ENCODE results near the gene INVS.
"Not testable (repeated sequence)": the region's sequence is repeated elsewhere in the genome, so short reads cannot be mapped to it uniquely, and the experiment has no call there.

INVS gene

DNA sequence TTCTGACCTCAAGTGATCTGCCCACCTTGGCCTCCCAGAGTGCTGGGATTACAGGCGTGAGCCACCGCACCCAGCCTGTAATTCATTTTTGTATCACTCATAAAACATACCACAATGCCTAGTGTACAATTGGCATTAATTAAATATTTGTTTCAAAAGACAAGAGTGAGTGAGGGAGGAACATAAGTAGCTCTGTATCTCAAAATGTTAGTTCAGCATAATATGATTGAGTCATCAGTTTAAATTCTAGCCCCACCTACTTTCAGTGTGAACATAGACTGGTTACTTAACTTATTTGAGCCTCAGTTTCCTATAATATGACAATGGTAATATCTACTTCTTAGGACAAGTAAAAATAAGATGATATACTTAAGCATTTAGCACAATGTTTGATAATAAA lies 26.9 kb downstream of the INVS start:
- H3K4me3 ChIP-seq (ENCODE audit: extremely low read depth, insufficient read depth, low read length, poor library complexity, severe bottlenecking), result no peak overlapping the region
- H3K4me1 ChIP-seq (ENCODE audit: control insufficient read depth, insufficient read depth, low read length, poor library complexity, severe bottlenecking), result peaks cover 7% of the 10 kb centered on the region
- H3K27ac ChIP-seq (ENCODE audit: low read depth, low read length, severe bottlenecking), result no peak overlapping the region
- H3K36me3 ChIP-seq (ENCODE audit: control insufficient read depth, insufficient read depth, low read length), result peaks cover 11% of the 10 kb centered on the region
- 87% methylated on average over 2 of the region's 2 CpGs; no CpG with 5 or more reads in 1 of the 2 experiments for WGBS, 2 experiments (ENCODE audit: insufficient coverage in 2 of 2)
- no peaks in the 10 kb centered on the region for H3K9me3 ChIP-seq (ENCODE audit: control insufficient read depth, low read length)

DNA sequence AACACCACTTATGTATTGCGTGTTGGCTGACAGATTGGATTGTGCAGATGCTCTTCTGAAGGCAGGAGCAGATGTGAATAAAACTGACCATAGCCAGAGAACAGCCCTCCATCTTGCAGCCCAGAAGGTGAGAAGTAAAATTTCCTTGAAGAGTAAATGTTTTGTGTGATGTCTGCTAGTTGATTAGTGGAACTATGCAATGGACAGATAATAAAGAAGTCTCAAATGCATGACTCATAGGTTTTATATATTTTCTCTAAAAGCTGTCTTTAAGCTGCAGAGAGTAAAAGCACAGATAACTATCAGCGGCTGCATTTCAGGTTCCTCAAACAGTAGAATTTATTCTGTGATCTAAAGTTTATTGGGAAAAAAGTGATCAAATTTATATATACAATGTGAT lies 27.4 kb downstream of the INVS start:
- no peak overlapping the region for H3K4me3 ChIP-seq (ENCODE audit: extremely low read depth, insufficient read depth, low read length, poor library complexity, severe bottlenecking)
- 100% methylated on average over 1 of the region's 2 CpGs for WGBS, 2 experiments (ENCODE audit: insufficient coverage in 2 of 2)
- no peak overlapping the region for H3K27ac ChIP-seq (ENCODE audit: low read depth, low read length, severe bottlenecking)
- peaks cover 7% of the 10 kb centered on the region for H3K4me1 ChIP-seq (ENCODE audit: control insufficient read depth, insufficient read depth, low read length, poor library complexity, severe bottlenecking)
- no peaks in the 10 kb centered on the region for H3K9me3 ChIP-seq (ENCODE audit: control insufficient read depth, low read length)
- H3K36me3 ChIP-seq (ENCODE audit: control insufficient read depth, insufficient read depth, low read length), result peaks cover 7% of the 10 kb centered on the region

DNA sequence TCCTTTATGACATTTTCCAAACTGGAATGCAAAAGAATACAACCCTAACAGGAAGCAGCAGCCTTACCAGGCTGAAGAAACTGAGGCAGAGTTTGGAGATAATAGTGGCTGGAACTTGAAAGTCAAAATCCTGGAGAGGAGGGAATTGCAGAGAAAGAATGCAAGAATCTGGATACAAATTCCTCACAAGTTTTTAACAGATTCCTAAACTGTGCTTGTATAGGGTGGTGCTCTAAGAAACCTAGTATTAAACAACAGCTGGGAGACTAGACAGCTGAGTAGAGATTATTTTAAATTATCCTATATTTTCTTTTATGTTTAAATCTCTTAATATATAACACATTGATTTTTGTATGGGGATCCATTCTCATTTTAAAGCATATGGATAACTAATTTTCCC lies 30.7 kb downstream of the INVS start:
- no peaks in the 10 kb centered on the region for H3K9me3 ChIP-seq (ENCODE audit: control insufficient read depth, low read length)
- H3K4me1 ChIP-seq (ENCODE audit: control insufficient read depth, insufficient read depth, low read length, poor library complexity, severe bottlenecking), result peaks cover 7% of the 10 kb centered on the region
- H3K36me3 ChIP-seq (ENCODE audit: control insufficient read depth, insufficient read depth, low read length), result peaks cover 13% of the 10 kb centered on the region
- no peak overlapping the region for H3K4me3 ChIP-seq (ENCODE audit: extremely low read depth, insufficient read depth, low read length, poor library complexity, severe bottlenecking)
- H3K27ac ChIP-seq (ENCODE audit: low read depth, low read length, severe bottlenecking), result no peak overlapping the region

DNA sequence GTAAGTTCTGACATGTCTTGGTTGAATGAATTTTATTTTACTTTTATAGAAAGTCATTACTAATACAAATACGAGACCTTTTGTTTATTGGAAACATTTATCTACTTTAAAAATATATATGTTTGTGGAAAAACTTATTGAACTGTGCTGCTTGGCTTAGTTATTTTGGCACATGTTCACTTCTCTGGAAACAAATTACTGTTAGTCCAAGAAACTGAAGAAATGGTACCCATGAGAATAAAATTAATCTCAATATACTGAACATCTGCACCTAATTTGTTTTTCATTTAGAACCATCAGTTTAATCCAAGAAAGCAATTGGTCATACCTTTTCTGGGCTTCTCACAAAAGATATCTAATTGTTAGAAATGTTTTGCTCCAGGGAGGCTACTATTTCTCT lies 32.2 kb downstream of the INVS start:
- Histone ChIP-seq H3K4me3 (ENCODE audit: extremely low read depth, insufficient read depth, low read length, poor library complexity, severe bottlenecking) (no peak overlapping the region), H3K4me1 (ENCODE audit: control insufficient read depth, insufficient read depth, low read length, poor library complexity, severe bottlenecking) (peaks cover 7% of the 10 kb centered on the region), H3K27ac (ENCODE audit: low read depth, low read length, severe bottlenecking) (no peak overlapping the region), H3K9me3 (ENCODE audit: control insufficient read depth, low read length) (no peaks in the 10 kb centered on the region), H3K36me3 (ENCODE audit: control insufficient read depth, insufficient read depth, low read length) (peaks cover 9% of the 10 kb centered on the region)
- no CpG with 5 or more reads among the region's 1 CpG for whole genome bisulfite sequencing, 2 experiments (ENCODE audit: insufficient coverage in 2 of 2)

DNA sequence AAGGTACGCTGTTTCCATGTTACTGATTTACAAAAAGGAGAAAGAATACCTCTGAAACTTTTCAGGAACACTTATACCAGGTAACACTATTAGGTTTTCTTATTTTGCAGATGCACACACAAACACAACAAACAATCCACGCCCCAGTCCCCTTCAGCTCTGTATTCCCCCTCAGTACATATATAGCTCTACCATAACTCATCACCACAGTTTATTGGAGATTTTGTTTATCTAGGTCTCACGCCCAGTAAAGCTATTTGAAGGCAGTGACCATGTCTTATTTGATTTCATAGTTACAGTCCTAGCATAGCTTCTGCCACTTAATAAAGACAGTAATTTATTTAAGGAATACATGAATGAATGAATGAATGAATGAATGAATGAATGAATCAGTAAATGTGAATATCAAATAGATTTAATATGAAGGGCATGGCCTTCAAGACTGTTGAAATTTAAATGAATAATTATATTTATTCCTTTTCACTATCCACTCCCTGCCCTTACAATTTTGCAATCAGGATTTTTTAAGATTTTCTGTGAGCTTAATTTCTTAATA lies 32.9 kb downstream of the INVS start:
- 86 to 100% methylated on average over 1 of the region's 3 CpGs for WGBS, 2 experiments (ENCODE audit: insufficient coverage in 2 of 2)

DNA sequence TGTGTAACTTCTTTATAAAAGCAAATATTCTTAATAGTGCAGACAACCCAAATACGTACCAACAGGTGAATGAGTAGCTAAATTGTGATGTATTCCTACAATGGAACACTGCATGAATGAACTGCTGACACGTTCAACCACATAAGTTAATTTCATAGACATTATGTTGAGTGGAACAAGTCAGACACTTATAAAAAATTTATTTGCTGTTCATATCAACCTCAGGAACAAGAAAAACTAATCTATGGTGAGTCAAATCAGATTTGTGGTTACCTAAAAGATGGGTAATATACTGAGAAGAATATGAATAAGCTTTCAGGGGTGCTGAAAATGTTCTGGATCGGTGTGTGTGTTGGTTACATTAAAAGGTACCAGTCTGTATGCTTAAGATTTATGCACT lies 35.7 kb downstream of the INVS start:
- H3K4me1 ChIP-seq (ENCODE audit: control insufficient read depth, insufficient read depth, low read length, poor library complexity, severe bottlenecking), result peaks cover 4% of the 10 kb centered on the region
- WGBS, 2 experiments (ENCODE audit: insufficient coverage in 2 of 2), result 100% methylated on average over 1 of the region's 3 CpGs; no CpG with 5 or more reads in 1 of the 2 experiments
- no peak overlapping the region for H3K27ac ChIP-seq (ENCODE audit: low read depth, low read length, severe bottlenecking)
- H3K4me3 ChIP-seq (ENCODE audit: extremely low read depth, insufficient read depth, low read length, poor library complexity, severe bottlenecking), result no peak overlapping the region
- peaks cover 6% of the 10 kb centered on the region for H3K36me3 ChIP-seq (ENCODE audit: control insufficient read depth, insufficient read depth, low read length)
- no peaks in the 10 kb centered on the region for H3K9me3 ChIP-seq (ENCODE audit: control insufficient read depth, low read length)

More for the DNA sequence above, 32.9 kb downstream of the INVS start:
- Histone ChIP-seq H3K9me3 (ENCODE audit: control insufficient read depth, low read length) (no peaks in the 10 kb centered on the region), H3K27ac (ENCODE audit: low read depth, low read length, severe bottlenecking) (no peak overlapping the region), H3K36me3 (ENCODE audit: control insufficient read depth, insufficient read depth, low read length) (peaks cover 6% of the 10 kb centered on the region), H3K4me1 (ENCODE audit: control insufficient read depth, insufficient read depth, low read length, poor library complexity, severe bottlenecking) (peaks cover 7% of the 10 kb centered on the region), H3K4me3 (ENCODE audit: extremely low read depth, insufficient read depth, low read length, poor library complexity, severe bottlenecking) (no peak overlapping the region)

DNA sequence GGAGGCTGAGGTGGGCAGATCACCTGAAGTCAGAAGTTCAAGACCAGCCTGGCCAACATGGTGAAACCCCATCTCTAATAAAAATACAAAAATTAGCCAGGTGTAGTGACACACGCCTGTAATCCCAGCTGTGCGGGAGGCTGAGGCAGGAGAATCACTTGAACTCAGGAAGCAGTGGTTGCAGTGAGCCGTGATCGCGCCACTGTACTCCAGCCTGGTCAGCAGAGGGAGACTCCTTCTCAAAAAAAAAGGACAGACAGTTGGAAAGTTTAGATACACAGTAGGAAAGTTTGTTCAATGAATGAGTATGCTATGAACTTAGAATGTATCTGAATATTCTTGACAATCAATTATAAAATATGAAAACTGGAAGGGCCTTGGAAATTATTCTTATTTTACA lies 37.8 kb downstream of the INVS start:
- WGBS, 2 experiments (ENCODE audit: insufficient coverage in 2 of 2), result 93 to 94% methylated on average over 3 to 4 of the region's 5 CpGs
- H3K4me3 ChIP-seq (ENCODE audit: extremely low read depth, insufficient read depth, low read length, poor library complexity, severe bottlenecking); H3K9me3 ChIP-seq (ENCODE audit: control insufficient read depth, low read length); H3K36me3 ChIP-seq (ENCODE audit: control insufficient read depth, insufficient read depth, low read length); H3K4me1 ChIP-seq (ENCODE audit: control insufficient read depth, insufficient read depth, low read length, poor library complexity, severe bottlenecking); H3K27ac ChIP-seq (ENCODE audit: low read depth, low read length, severe bottlenecking): not testable (repeated sequence)

DNA sequence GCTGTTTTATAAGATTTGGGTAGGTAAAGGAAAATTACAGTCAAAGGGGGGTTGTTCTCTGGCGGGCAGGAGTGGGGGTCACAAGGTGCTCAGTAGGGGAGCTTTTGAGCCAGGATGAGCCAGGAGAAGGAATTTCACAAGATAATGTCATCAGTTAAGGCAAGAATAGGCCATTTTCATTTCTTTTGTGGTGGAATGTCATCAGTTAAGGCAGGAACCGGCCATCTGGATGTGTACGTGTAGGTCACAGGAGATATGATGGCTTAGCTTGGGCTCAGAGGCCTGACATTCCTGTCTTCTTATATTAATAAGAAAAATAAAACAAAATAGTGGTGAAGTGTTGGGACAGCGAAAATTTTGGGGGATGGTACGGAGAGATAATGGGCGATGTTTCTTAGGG lies 41.3 kb downstream of the INVS start:
- not testable (repeated sequence) for H3K4me1 ChIP-seq (ENCODE audit: control insufficient read depth, insufficient read depth, low read length, poor library complexity, severe bottlenecking); H3K4me3 ChIP-seq (ENCODE audit: extremely low read depth, insufficient read depth, low read length, poor library complexity, severe bottlenecking); H3K27ac ChIP-seq (ENCODE audit: low read depth, low read length, severe bottlenecking); H3K9me3 ChIP-seq (ENCODE audit: control insufficient read depth, low read length); H3K36me3 ChIP-seq (ENCODE audit: control insufficient read depth, insufficient read depth, low read length)
- 81 to 100% methylated on average over 3 of the region's 6 CpGs for WGBS, 2 experiments (ENCODE audit: insufficient coverage in 2 of 2)

DNA sequence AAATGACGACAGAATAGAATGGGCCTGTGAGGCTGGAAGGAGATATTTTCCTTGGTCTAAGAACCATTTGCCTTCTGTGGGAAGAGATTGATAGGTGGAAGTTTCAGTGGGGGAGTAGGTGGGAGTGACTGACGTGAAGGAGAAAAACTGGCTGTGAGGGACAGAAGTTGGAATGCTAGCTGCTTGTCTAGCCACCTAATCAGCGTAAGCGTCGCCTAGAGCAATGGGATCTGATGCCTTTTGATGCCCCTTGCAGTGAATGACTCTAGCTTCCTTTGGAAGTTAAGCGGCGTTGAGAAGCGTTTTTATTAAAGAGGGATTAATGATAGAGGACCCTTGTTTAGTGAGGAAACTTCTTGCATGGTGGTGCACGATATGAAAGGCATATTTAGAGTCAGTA lies 42.8 kb downstream of the INVS start:
- not testable (repeated sequence) for H3K4me3 ChIP-seq (ENCODE audit: extremely low read depth, insufficient read depth, low read length, poor library complexity, severe bottlenecking); H3K9me3 ChIP-seq (ENCODE audit: control insufficient read depth, low read length); H3K4me1 ChIP-seq (ENCODE audit: control insufficient read depth, insufficient read depth, low read length, poor library complexity, severe bottlenecking); H3K27ac ChIP-seq (ENCODE audit: low read depth, low read length, severe bottlenecking); H3K36me3 ChIP-seq (ENCODE audit: control insufficient read depth, insufficient read depth, low read length)
- 85 to 88% methylated on average over 8 of the region's 9 CpGs for WGBS, 2 experiments (ENCODE audit: insufficient coverage in 2 of 2)

DNA sequence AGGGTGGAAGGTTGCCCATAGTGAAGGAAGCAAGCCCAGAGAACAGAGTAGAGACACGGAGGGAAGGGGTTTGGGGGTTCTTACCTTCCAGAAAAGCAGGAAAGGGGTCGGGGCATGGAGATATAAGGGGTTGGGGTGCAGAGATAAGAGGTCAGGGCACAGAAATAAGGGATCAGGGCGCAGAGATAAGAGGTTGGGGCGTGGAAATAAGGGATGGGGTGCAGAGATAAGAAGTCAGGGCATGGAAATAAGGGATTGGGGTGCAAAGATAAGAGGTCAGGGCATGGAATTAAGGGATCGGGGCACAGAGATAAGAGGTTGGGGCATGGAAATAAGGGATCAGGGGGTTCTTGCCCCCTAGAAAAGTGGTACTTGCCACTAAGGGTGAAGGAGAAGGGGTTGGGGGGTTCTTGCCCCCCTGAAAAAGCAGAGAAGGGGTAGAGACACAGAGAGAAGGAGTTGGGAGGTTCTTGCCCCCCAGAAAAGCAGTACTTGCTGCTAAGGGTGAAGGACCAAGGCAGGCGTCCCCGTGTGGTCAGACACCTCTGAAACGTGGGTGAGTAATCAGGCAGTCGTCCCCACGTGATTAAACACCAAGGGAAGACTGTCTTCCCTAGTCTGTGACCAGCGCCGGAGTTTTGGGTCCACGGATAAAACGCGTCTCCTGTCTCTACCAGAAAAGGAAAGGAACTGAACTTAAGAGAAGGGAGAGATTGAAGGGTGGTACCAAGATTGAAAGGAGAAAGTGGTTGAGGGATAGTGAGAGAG lies 46.3 kb downstream of the INVS start:
- 68 to 77% methylated on average over 13 to 15 of the region's 15 CpGs for WGBS, 2 experiments (ENCODE audit: insufficient coverage in 2 of 2)
- H3K9me3 ChIP-seq (ENCODE audit: control insufficient read depth, low read length); H3K4me1 ChIP-seq (ENCODE audit: control insufficient read depth, insufficient read depth, low read length, poor library complexity, severe bottlenecking); H3K27ac ChIP-seq (ENCODE audit: low read depth, low read length, severe bottlenecking); H3K4me3 ChIP-seq (ENCODE audit: extremely low read depth, insufficient read depth, low read length, poor library complexity, severe bottlenecking); H3K36me3 ChIP-seq (ENCODE audit: control insufficient read depth, insufficient read depth, low read length): not testable (repeated sequence)

DNA sequence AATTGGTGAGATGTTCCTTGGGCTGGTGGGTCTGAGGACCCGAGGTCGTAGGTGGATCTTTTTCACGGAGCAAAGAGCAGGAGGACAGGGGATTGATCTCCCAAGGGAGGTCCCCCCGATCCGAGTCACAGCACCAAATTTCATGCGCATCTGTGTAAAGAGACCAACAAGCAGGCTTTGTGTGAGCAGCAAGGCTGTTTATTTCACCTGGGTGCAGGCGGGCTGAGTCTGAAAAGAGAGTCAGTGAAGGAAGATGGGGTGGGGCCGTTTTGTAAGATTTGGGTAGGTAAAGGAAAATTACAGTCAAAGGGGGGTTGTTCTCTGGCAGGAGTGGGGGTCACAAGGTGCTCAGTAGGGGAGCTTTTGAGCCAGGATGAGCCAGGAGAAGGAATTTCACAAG lies 46.9 kb downstream of the INVS start:
- not testable (repeated sequence) for H3K27ac ChIP-seq (ENCODE audit: low read depth, low read length, severe bottlenecking); H3K4me1 ChIP-seq (ENCODE audit: control insufficient read depth, insufficient read depth, low read length, poor library complexity, severe bottlenecking); H3K36me3 ChIP-seq (ENCODE audit: control insufficient read depth, insufficient read depth, low read length); H3K4me3 ChIP-seq (ENCODE audit: extremely low read depth, insufficient read depth, low read length, poor library complexity, severe bottlenecking); H3K9me3 ChIP-seq (ENCODE audit: control insufficient read depth, low read length)
- WGBS, 2 experiments (ENCODE audit: insufficient coverage in 2 of 2), result 26 to 53% methylated on average over 3 to 8 of the region's 8 CpGs

Measured in mesodermal cell (in vitro differentiated cells).